ENCODE measurements around the gene NMT2.

GRCh38 chr10:15147594-15148392, 20.7 kb downstream of the NMT2 start:
- TF ChIP-seq CTCF (IDR thresholded peaks at IDR 0.05): no peak
- no peak for TF ChIP-seq POLR2AphosphoS5 (IDR thresholded peaks at IDR 0.05; ENCODE audit: low read depth, low read length)
- TF ChIP-seq TCF7L2 (IDR thresholded peaks at IDR 0.05; ENCODE audit: low read depth, low read length): no peak
- TF ChIP-seq SIN3A (IDR thresholded peaks at IDR 0.05; ENCODE audit: borderline replicate concordance, insufficient read depth, low read depth, low read length): no peak

All from Panc1 (cell line).